GM12891 (cell line): ENCODE measurements around the gene BAG5.

Experiments used
- POLR2A ChIP-seq: IDR thresholded peaks from 2 replicates; pipeline ENCODE4 v1.6.1; 2011; ENCODE audit warnings: low read depth, low read length, control low read depth
- POLR2AphosphoS5 ChIP-seq: IDR thresholded peaks from 2 replicates; pipeline ENCODE4 v1.6.1; 2011; ENCODE audit warnings: low read depth, low read length, control low read depth
- SPI1 ChIP-seq: IDR thresholded peaks from 2 replicates; pipeline ENCODE4 v1.6.1; 2011; ENCODE audit warnings: low read depth, low read length, control low read depth
- TAF1 ChIP-seq: IDR thresholded peaks from 2 replicates; pipeline ENCODE4 v1.6.1; 2011; ENCODE audit warnings: low read depth, low read length, control low read depth

DNA sequence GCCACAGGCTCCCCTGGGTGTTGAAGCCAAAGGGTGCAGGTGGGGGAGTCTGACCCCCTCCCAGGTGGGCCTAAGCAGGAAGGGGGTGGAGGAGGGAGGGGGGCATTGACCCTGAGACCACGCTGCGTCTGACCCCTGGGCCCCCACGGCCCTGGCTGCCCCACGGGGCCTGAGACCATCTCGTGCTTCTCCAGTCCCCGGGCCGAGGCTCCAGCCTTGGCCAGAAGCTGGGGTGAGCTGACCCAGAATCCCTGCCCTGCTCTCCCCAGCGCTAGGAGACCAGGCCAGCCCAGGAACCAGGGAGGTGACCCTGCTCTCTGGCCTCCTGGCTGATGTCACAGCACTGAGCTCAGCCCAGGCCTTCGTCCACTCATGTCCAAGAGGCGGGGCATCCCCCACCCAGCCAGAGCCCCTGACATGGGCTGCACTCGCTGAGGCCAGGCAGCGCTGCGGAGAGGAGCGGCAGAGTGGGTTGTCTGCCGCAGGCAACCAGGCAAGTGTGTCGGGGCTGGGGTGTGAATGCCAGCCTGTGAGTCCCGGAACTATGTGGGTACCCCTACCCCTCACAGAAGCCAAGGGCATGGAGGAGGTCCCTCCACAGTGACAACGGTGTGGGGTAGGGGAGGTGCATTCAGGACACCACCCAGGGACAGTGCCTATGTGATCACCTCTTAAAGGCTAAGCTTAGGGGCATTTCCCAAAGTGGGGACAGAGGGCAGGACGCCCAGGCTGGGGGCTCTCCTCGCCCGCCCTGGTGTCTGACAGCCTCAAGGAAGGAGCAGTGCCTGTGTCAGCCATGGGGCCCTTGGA, 27.2 kb downstream of the BAG5 start:
- TF ChIP-seq POLR2A (no peak), SPI1 (no peak), POLR2AphosphoS5 (no peak), TAF1 (no peak)
